Umbilical cord (tissue), 2 donors: ENCODE data around the gene SPTLC2. TPM values are rescaled to one million over a fixed set of nuclear protein-coding genes. Genes with fewer than 3 reads are reported as not detected.
"Not testable (repeated sequence)": the region's sequence is repeated elsewhere in the genome, so short reads cannot be mapped to it uniquely, and the experiment has no call there.

ENCODE experiments used
- DNase-seq: peaks from one replicate; pipeline ENCODE4 v3.0.0-alpha.2; 2015; ENCODE audit warnings: low spot score
- total RNA-seq: library from RNA; depleted of rRNA; stranded (reverse); fragments of >200 nt; gene quantifications from one replicate; pipeline ENCODE4 v1.2.3, GENCODE V29; 2014; ENCODE audit warnings: low replicate concordance; ENCODE audit not compliant: insufficient read depth

Gene SPTLC2, protein sequence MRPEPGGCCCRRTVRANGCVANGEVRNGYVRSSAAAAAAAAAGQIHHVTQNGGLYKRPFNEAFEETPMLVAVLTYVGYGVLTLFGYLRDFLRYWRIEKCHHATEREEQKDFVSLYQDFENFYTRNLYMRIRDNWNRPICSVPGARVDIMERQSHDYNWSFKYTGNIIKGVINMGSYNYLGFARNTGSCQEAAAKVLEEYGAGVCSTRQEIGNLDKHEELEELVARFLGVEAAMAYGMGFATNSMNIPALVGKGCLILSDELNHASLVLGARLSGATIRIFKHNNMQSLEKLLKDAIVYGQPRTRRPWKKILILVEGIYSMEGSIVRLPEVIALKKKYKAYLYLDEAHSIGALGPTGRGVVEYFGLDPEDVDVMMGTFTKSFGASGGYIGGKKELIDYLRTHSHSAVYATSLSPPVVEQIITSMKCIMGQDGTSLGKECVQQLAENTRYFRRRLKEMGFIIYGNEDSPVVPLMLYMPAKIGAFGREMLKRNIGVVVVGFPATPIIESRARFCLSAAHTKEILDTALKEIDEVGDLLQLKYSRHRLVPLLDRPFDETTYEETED
- total RNA-seq, result 36.1 TPM

DNA sequence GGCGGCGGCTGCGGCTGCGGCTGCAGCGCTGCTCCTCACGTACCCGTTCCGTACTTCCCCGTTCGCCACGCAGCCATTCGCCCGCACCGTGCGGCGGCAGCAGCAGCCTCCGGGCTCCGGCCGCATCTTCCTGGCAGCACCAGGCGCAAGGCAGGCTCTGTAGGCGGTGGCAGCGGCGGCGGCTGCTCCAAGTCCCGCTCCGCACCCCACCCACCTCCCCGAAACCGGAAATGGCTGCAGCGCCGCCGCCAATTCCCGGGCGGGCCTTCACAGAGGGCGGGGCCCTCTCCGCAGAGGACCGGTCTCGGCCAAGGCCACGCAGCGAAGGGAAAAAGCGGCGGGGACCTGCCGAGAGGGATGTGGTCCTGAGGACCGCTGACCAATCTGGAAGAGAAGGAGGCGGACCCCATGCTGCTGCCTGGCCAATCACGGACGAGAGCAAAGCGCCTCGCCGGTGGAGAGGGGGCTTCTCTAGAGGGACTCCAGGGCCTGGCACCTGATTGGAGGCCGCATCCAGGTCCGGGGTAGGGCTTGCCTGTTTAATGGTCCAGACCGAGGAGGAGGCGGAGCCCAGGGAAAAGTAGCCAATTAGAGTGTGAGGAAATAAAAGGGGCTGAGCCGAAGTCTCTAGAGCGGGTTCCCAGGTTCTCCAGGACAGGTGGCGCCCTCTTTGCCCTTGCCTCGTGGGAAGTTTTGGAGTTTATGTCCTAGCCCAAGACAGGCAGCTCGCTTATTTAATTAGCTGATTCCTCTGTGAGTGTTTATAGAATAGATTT, at the start of gene SPTLC2:
SPTLC2 (minus strand) TSS at position 184 of the 776 bp plus-strand sequence; CDS start at position 126, 58 bp downstream.
- peak; percentile 100 for DNase-seq

DNA sequence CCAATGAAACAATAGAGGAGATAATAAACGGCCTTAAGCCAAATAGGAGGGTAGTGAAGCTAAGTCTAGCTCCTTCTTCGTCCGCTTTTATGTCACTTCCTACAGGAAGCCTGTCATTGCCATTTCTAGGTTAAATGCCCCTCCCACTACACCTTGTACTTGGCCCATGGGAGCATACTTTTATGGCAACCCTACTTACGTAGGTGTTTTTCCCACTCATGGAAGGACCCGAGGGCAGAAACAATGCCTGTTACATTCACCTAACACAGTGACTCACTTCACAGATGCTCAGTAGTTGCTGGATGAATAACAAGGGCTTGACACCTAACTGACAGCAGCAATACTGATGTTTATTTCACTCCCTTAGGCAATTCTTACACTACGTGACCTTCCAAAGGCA, 46.9 kb upstream of the SPTLC2 start:
- DNase-seq, result no peak

DNA sequence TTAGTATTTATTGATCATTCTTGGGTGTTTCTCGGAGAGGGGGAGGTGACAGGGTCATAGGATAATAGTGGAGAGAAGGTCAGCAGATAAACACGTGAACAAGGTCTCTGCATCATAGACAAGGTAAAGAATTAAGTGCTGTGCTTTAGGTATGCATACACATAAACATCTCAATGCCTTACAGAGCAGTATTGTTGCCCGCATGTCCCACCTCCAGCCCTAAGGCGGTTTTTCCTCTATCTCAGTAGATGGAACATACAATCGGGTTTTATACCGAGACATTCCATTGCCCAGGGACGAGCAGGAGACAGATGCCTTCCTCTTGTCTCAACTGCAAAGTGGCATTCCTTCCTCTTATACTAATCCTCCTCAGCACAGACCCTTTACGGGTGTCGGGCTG, 45.1 kb upstream of the SPTLC2 start:
- not testable (repeated sequence) for DNase-seq

DNA sequence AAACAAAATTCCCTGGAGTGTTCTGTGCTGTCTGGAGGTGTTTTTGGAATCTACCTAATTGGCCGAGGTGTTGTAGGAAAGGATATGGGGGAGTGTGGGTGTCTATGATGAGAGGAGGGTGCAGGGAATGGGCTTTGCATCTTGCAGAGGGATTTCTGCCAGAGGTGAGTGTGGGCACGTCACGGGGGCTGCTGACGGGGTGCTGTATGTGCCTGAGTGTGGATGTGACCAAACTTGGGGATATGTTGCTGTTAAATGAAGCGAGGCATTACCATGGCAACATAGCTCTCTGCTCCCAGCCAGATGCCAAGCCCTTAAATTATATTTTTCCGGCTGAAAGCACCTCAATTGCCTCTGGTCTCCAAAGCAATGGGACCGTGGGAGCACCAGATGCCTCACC, 44.3 kb upstream of the SPTLC2 start:
- no peak for DNase-seq

DNA sequence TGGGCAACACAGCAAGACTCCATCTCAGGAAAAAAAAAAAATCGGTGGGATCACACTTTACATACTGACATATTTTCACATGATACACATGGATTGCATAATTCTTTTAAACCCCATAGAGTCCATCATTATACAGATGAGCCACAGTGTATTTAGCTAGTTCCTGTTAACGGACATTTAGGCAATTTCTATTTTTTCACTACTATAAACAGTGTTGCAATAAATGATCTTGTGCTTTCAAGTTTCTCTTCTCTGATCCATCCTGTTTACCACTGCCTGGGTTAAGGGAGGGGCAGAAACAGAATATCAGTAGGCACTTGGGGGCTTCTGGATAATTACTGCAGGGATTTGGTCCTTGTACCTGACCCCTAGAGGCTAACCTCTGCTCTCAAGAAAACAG, 43.4 kb upstream of the SPTLC2 start:
- DNase-seq, result no peak

DNA sequence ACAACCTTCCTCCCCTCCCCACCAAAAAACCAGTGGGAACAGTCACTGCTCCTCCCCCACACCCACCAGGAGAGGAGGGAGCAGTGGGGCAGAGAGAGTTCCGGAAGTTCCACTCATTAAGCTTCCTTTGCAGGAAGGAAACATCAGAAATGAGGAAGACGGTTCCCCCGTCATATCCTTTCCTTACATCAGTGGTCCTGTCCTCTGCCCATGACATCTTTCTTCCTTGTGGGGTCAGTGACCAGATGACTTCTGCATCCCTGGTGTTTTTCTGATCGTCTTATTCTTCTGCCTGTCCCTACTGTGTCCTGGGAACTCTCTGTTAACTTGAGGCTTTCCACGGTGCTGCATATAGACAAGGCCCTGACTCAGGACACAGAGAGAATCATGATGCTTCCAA, 40.8 kb upstream of the SPTLC2 start:
- DNase-seq, result no peak

DNA sequence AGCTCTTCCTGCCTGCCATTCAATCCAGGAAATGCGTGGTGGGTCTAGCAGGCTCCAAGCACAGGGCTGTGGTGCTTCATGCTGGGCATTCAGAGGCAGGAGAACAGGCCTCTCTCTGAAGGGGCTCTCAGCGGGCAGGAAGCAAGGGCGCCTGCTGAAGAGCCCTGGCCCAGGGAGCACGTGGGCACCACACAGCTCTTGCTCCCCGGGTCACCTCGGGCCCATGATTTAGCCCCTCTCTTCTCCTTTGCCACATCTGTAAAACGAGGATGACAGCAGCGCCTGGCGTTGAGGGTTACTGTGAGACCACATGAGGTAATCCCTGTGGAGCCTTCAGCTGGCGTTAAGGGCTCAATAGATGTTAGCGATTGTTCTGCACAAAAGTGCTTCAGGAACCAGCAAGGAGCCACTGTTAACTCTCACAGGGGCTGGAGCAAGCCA, 37.6 kb upstream of the SPTLC2 start:
- no peak for DNase-seq

DNA sequence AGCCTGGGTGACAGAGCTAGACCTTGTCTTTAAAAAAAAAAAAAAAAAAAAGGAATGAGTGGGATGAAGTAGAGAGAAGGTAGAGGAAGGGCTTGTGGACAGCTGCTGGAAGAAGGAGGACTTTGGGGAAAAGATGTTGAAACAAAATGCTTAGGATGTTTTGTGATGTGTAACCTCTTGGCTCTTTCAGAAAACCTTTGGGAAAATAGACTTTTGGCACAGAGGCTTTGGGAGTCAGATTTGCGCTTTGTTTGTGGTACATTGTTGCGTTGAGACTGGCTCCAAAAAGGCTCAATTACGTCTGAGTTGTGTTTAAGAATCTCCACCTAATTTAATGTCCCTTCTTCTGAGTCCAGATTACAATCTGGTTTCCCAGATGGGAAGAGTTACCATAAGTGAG, 32.9 kb upstream of the SPTLC2 start:
- no peak for DNase-seq

DNA sequence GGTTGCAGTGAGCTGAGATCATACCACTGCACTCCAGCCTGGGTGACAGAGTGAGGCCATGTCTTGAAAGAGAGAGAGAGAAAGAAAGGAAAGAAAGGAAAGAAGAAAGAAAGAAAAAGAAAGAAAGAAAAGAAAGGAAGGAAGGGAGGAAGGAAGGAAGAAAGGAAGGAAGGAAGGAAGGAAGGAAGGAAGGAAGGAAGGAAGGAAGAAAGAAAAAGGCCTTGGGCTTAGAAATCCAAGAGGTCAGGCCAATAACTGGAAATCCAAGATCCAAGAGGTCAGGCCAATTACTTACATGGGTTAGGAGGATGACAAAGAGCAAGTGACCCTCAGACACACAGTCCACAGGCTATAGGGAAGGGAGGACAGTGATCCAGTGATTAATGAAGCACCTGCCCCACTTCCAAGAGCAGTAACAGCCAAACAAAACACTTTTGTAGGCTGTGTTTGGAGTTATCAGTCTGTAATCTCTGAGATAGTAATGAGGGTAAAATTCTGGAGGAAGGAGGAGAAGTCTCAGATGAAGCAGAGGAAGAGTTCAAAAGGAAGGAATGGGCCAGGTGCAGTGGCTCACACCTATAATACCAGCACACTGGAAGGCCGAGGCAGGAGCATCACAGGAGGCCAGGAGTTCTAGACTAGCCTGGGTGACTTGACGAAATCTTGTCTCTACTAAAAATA, 32.2 kb upstream of the SPTLC2 start:
- DNase-seq, result no peak

DNA sequence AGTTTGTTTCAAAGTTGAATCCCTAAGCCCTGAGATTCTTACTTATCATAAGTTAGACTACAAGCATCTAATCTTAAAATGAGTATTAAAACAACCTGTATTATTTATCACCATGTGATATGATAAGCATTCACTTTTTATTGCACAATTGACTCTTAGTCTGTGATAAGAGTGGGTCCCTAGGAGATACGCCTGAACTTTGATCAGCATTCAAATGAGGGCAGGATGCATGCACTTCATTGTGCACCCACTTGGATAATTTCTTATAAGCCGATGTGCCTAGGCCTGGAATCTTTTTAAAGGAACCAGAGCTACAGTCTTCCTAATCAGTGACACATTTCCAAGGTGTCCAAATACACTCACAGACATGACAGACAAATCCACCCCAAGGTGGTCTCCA, 31.4 kb upstream of the SPTLC2 start:
- no peak for DNase-seq

DNA sequence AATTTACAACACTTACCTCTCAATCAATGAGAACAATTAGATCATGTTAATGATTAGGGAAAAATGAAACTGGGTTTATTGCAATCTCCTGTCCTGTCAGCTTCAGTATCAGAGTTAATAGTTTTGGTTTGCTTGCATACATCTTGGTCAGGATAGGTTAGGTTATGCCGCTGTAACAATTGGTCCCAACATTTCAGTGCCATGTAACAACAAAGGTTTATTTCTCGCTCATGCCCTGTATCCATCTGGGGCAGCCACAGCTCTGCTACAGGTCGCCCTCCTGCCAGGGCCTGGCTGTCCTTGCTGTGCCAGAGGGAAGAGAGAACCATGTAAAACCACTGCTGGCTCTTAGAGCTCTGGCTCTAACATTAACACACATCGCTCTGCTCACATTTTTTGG, 30.5 kb upstream of the SPTLC2 start:
- no peak for DNase-seq

DNA sequence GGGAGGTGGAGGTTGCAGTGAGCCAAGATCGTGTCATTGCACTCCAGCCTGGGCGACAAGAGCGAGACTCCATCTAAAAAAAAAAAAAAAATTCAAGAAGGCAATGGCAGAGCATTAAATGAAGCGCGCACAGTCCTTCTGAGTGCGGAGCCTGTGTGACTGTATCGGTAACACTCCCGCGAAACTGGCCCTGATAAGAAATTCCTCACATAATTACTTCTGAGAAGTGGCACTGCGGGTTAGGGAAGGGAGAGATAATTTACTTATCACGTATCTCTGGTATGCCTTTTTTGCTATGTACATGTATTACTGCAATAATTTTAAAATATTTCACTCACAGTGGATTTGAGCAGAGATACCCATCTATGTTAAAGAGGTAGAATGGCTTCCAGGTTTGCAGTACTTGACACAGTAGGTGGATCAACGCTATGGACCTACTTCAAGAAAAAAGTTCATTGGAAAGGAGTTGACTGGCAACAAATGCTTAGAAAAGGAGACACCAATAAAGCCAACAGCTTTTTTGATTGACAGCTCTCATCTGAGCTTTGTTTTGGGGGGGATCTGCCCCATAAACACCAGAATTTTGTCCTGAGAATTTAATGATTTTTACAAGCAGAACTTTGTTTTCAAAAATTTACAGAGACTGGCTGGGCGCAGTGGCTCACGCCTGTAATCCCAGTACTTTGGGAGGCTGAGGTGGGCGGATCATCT, 29.2 kb upstream of the SPTLC2 start:
- DNase-seq, result no peak

DNA sequence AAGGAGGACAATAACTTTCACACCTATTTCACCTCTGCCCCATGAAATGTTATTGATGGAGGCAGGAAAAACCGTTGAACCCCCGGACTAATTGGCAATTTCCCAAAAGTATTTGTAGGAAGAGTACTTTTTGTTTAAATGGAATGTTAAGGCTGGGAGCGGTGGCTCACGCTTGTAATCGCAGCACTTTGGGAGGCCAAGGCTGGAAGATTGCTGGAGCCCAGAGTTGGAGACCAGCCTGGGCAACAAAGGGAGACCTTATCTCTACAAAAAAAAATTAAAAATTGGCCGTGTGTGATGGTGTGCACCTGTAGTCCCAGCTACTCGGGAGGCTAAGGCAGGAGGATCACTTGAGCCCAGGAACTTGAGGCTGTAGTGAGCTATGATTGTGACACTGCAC, 26.0 kb upstream of the SPTLC2 start:
- DNase-seq, result no peak

DNA sequence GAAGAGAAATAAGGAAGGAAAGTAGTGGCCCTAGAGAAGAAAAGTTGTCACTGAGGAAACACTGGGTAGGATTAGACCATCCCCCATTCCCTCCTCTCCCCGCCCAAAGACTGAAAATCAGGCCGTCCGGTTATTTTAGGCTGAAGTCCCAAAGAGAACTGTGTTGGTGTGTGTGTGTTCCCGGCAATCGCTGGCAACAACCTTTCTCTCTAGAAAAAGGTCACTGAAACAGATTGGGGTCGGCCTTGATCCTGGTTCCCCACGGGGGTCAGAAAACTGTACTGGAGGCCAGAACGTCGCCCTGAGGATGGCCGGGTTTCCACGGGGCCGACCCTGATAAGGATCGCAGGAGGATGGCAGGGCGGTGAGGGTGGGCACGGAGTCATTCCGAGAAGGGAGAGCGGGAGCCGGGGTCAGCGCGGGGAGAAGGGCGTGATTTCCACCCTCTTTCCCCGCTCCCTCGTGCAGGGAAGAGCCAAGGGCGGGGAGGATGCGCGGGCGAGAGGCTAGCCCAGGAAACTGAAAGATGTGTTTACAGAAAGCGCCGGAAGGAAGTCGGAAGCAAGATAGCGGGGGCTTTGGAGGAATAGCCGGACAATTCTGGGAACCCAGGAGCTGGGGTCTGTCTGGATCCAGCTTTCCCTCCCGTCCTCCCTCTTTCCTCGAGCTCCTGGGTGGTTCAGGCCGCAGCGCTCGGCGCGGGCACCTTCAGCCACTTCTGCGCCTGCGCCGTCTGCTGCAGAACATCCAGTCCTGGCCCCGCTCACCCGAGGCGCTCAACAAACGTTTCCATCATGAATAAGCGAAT, 25.3 kb upstream of the SPTLC2 start:
- peak; percentile 82 for DNase-seq

DNA sequence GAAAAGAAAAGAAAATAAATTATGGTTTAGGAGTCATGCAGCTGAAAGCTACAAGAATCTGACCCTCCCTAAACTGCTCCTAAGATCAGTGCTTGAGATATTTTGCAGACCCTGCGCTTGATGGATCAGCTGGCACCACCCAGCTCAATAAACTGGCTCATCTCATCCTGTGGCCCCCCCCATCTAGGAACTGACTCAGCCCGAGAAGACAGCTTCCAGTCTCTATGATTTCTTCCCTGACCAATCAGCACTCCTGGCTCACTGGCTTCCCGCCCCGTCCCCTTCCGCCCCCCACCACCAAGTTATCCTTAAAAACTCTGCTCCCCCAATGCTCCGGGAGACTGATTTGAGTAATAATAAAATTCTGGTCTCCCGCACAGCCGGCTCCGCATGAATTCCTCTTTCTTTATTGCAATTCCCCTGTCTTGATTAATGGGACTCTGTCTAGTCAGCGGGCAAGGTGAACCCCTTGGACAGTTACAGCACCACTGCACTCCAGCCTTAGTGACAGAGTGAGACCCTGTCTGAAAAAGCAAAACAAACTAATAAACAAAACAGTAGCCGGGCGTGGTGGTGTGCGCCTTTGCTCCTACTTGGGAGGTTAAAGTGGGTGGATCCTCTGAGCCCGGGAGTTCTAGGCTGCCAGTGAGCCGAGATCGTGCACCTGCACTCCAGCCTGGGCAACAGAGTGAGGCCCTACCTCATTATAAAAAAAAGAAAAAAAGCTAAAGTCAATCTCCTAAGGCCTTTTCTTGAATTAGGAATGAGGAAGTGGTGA, 24.5 kb upstream of the SPTLC2 start:
- DNase-seq, result peak; percentile 72

DNA sequence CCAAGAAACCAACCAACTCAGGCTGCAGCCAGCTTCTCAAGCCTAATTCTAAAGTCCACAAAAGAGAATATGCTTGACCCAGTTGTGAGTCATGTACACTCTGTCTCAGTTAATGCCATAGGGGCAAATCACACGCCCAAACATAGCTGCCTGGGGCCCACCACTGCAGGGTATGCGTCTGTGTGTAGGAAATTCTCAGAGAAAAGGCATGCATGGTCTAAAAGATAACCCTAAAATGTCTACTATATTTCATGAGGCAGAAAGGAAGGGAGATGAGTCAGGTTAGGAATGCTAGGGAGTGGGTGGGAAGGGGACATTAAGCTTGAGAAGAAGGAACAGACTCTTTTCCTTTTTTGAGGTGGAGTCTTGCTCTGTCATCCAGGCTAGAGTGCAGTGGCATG, 22.3 kb upstream of the SPTLC2 start:
- DNase-seq, result peak; percentile 64

DNA sequence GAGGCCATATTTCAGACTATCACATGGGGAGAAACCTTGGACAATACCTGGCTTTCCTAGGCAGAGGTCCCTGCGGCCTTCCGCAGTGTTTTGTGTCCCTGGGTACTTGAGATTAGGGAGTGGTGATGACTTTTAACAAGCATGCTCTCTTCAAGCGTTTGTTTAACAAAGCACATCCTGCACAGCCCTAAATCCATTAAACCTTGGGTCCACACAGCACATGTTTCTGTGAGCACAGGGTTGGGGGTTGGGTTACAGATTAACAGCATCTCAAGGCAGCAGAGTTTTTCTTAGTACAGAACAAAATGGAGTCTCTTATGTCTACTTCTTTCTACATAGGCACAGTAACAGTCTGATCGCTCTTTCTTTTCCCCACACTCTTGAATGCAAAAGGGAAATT, 19.4 kb upstream of the SPTLC2 start:
- not testable (repeated sequence) for DNase-seq

DNA sequence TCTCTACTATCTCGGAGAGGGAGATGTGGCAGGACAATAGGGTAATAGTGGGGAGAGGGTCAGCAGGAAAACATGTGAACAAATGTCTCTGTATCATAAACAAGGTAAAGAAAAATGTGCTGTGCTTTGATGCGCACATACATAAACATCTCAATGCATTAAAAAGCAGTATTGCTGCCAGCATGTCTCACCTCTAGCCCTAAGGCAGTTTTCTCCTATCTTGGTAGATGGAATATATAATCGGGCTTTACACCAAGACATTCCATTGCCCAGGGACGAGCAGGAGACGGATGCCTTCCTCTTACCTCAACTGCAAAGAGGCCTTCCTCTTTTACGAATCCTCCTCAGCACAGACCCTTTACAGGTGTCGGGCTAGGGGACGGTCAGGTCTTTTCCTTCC, 19.0 kb upstream of the SPTLC2 start:
- not testable (repeated sequence) for DNase-seq

DNA sequence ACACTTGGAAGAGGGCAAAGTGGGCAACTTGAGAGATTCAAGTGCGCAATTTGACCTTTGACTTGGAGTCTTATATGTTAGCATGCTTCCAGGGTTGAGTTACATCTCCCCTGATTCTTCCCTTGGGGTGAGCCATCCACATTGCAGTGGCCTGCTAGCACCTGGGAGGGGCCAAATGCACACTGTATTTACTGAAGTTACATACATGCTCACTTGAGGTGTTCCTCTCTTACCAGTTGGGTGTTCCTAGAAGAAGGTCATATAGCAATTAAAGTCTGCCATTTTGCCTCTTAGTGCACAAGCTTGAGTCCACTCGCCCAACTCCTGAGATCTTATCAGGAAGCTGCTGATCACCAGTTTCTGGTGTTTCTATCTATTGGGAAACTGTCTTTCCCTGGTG, 13.7 kb upstream of the SPTLC2 start:
- no peak for DNase-seq

DNA sequence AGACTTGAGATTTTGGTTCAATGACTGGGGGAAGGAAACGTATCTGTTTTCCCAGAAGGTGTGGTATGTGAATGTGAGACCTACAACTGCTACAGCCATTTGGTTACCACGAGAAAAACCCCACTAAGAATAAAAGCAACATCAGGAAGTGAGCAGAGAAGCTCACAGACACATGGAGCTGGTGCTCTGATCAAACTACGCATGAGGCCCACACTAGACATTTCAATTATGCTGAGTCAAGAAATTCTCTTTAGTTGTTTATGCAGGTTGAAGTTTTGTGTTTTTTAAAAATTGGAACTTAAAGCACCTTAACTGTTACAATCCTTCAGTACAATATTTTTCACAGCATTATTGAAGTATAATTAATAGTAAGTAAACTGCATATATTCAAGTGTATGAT, 8.9 kb upstream of the SPTLC2 start:
- DNase-seq, result no peak
